ENCODE measurements around the gene CENPM. TPM values are rescaled to one million over a fixed set of nuclear protein-coding genes. Genes with fewer than 3 reads are reported as not detected.

CENPM gene
- total RNA-seq, 1 donor from 2014 or later = 2.0 TPM

DNA sequence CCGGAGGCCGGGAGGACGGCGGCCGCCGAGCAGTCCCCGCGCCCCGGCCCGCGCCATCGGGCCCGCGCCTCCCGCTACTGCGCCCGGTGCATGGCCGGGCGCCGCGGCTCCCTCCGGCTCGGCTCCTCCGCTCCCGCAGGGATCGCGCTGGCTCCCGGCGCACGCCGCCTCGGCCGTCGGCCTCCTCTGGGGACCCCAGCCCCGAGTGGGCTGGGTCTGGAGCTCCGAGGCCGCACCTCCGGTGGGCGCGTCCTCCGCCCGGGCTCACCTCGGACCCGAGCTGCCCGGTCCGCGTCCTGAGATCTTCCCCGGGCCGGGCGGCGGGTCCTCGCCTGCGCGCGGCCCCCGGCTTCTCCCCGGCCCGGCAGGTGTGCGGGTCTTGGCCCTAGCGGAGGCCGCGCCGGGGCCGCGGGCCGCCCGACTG lies 32.3 kb downstream of the CENPM start:
- H3K9me3 Mint-ChIP-seq (ENCODE audit: unreplicated experiment) = no peaks in the 10 kb centered on the region
- peaks cover 57% of the 10 kb centered on the region for H3K27me3 ChIP-seq (ENCODE audit: insufficient read depth, low read length)
- H3K4me1 Mint-ChIP-seq (ENCODE audit: low read depth, unreplicated experiment) = peaks cover 5% of the 10 kb centered on the region
- H3K79me2 ChIP-seq (ENCODE audit: insufficient read depth, low read length) = no peaks in the 10 kb centered on the region
- DNase-seq (ENCODE audit: low read depth) (no peak), FAIRE-seq (no peak)
- H3K27ac ChIP-seq (ENCODE audit: low read depth, low read length) = no peak overlapping the region
- TF ChIP-seq, protein P1, sequence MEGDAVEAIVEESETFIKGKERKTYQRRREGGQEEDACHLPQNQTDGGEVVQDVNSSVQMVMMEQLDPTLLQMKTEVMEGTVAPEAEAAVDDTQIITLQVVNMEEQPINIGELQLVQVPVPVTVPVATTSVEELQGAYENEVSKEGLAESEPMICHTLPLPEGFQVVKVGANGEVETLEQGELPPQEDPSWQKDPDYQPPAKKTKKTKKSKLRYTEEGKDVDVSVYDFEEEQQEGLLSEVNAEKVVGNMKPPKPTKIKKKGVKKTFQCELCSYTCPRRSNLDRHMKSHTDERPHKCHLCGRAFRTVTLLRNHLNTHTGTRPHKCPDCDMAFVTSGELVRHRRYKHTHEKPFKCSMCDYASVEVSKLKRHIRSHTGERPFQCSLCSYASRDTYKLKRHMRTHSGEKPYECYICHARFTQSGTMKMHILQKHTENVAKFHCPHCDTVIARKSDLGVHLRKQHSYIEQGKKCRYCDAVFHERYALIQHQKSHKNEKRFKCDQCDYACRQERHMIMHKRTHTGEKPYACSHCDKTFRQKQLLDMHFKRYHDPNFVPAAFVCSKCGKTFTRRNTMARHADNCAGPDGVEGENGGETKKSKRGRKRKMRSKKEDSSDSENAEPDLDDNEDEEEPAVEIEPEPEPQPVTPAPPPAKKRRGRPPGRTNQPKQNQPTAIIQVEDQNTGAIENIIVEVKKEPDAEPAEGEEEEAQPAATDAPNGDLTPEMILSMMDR (IDR thresholded peaks at IDR 0.05; ENCODE audit: insufficient read depth, low read depth, low read length) = no peak
- TF ChIP-seq EZH2 (IDR thresholded peaks at IDR 0.05; ENCODE audit: insufficient read depth, low read length) = peak; percentile 30
- H3K27ac Mint-ChIP-seq (ENCODE audit: unreplicated experiment) = no peak overlapping the region
- no peak overlapping the region for H3K9ac ChIP-seq (ENCODE audit: low read length)
- peaks cover 50% of the 10 kb centered on the region for H3K27me3 Mint-ChIP-seq (ENCODE audit: low read depth, unreplicated experiment)
- no peaks in the 10 kb centered on the region for H3K9me3 ChIP-seq (ENCODE audit: insufficient read depth, low read depth, low read length)
- peaks cover 27% of the 10 kb centered on the region for H4K20me1 ChIP-seq (ENCODE audit: insufficient read depth, low read length)
- H3K4me1 ChIP-seq (ENCODE audit: insufficient read depth, low read length) = peaks cover 18% of the 10 kb centered on the region
- no peak overlapping the region for H3K4me3 ChIP-seq (ENCODE audit: insufficient read depth, low read depth, low read length)
- H2AFZ ChIP-seq (ENCODE audit: low read depth, low read length) = no peak overlapping the region
- H3K36me3 ChIP-seq (ENCODE audit: insufficient read depth, low read length) = no peaks in the 10 kb centered on the region
- H3K4me2 ChIP-seq (ENCODE audit: low read length) = peak overlapping the region; percentile 39
- H3K4me3 Mint-ChIP-seq (ENCODE audit: unreplicated experiment) = no peak overlapping the region
- no peaks in the 10 kb centered on the region for H3K36me3 Mint-ChIP-seq (ENCODE audit: low read depth, unreplicated experiment)

DNA sequence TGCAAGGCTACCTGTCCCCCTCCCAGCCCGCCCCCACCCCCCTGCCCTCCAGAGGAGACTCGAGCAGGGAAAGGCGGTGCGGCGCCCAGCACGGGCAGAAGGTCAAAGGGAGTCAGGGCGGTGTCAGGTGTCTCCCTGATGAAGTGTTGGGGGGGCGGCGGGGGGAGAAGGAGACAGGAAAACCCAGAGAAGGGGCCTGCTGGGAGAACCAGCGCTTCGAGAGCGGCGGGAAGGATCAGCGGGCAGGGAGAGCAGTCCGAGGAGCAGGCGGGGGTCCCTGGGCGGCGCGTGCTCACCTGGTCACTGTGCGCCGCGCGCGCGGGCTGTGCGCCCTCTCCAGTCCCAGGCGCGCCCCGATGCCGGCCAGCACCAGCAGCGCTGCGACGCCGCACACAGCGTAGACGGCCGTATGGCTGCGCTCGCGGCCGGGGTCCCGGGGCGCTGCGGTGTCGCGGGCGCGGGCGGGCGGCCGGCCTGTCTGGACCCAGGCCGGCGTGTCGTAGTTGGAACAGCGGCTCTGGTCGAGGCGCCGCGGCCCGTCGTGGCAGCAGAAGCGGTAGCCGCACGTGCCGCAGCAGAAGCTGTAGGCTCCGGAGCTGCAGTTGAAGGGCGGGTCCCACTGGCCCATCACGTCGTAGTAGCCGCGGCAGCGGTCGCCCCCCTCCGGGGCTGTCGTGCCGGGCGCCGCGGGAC lies 33.0 kb downstream of the CENPM start:
- Histone ChIP-seq H2AFZ (ENCODE audit: low read depth, low read length) (no peak overlapping the region), H3K27ac (ENCODE audit: low read depth, low read length) (no peak overlapping the region), H3K27me3 (ENCODE audit: insufficient read depth, low read length) (peaks cover 58% of the 10 kb centered on the region), H3K9me3 (ENCODE audit: insufficient read depth, low read depth, low read length) (no peaks in the 10 kb centered on the region), H3K4me3 (ENCODE audit: insufficient read depth, low read depth, low read length) (no peak overlapping the region), H3K79me2 (ENCODE audit: insufficient read depth, low read length) (no peaks in the 10 kb centered on the region), H4K20me1 (ENCODE audit: insufficient read depth, low read length) (peaks cover 32% of the 10 kb centered on the region), H3K36me3 (ENCODE audit: insufficient read depth, low read length) (no peaks in the 10 kb centered on the region), H3K4me1 (ENCODE audit: insufficient read depth, low read length) (peaks cover 14% of the 10 kb centered on the region), H3K9ac (ENCODE audit: low read length) (no peak overlapping the region), H3K4me2 (ENCODE audit: low read length) (no peak overlapping the region)
- Mint-ChIP-seq H3K36me3 (ENCODE audit: low read depth, unreplicated experiment) (no peaks in the 10 kb centered on the region), H3K4me3 (ENCODE audit: unreplicated experiment) (no peak overlapping the region), H3K4me1 (ENCODE audit: low read depth, unreplicated experiment) (peaks cover 5% of the 10 kb centered on the region), H3K27ac (ENCODE audit: unreplicated experiment) (no peak overlapping the region), H3K9me3 (ENCODE audit: unreplicated experiment) (no peaks in the 10 kb centered on the region), H3K27me3 (ENCODE audit: low read depth, unreplicated experiment) (peaks cover 52% of the 10 kb centered on the region)
- TF ChIP-seq EZH2 (IDR thresholded peaks at IDR 0.05; ENCODE audit: insufficient read depth, low read length) = peak; percentile 90
- TF ChIP-seq, protein P1 (IDR thresholded peaks at IDR 0.05; ENCODE audit: insufficient read depth, low read depth, low read length) = no peak
- no peak for FAIRE-seq
- no peak for DNase-seq (ENCODE audit: low read depth)

GRCh38 chr22:41913040-41913719 lies 33.8 kb downstream of the CENPM start:
- Mint-ChIP-seq H3K4me1 (ENCODE audit: low read depth, unreplicated experiment) (peaks cover 3% of the 10 kb centered on the region), H3K4me3 (ENCODE audit: unreplicated experiment) (no peak overlapping the region), H3K27ac (ENCODE audit: unreplicated experiment) (no peak overlapping the region), H3K36me3 (ENCODE audit: low read depth, unreplicated experiment) (no peaks in the 10 kb centered on the region), H3K9me3 (ENCODE audit: unreplicated experiment) (peaks cover 2% of the 10 kb centered on the region), H3K27me3 (ENCODE audit: low read depth, unreplicated experiment) (peaks cover 50% of the 10 kb centered on the region)
- FAIRE-seq (no peak), DNase-seq (ENCODE audit: low read depth) (no peak)
- H2AFZ ChIP-seq (ENCODE audit: low read depth, low read length) = no peak overlapping the region
- H3K4me3 ChIP-seq (ENCODE audit: insufficient read depth, low read depth, low read length) = no peak overlapping the region
- TF ChIP-seq, protein P1 (IDR thresholded peaks at IDR 0.05; ENCODE audit: insufficient read depth, low read depth, low read length) = no peak
- peak; percentile 53 for TF ChIP-seq EZH2 (IDR thresholded peaks at IDR 0.05; ENCODE audit: insufficient read depth, low read length)
- H3K36me3 ChIP-seq (ENCODE audit: insufficient read depth, low read length) = no peaks in the 10 kb centered on the region
- no peak overlapping the region for H3K9ac ChIP-seq (ENCODE audit: low read length)
- peaks cover 15% of the 10 kb centered on the region for H3K4me1 ChIP-seq (ENCODE audit: insufficient read depth, low read length)
- H3K4me2 ChIP-seq (ENCODE audit: low read length) = no peak overlapping the region
- H3K9me3 ChIP-seq (ENCODE audit: insufficient read depth, low read depth, low read length) = no peaks in the 10 kb centered on the region
- peaks cover 40% of the 10 kb centered on the region for H4K20me1 ChIP-seq (ENCODE audit: insufficient read depth, low read length)
- peaks cover 58% of the 10 kb centered on the region for H3K27me3 ChIP-seq (ENCODE audit: insufficient read depth, low read length)
- H3K79me2 ChIP-seq (ENCODE audit: insufficient read depth, low read length) = no peaks in the 10 kb centered on the region
- no peak overlapping the region for H3K27ac ChIP-seq (ENCODE audit: low read depth, low read length)

All from astrocyte (in vitro differentiated cells and primary cell).